ENCODE results near the gene UBE2QL1.

UBE2QL1 gene

GRCh38 chr5:6480133-6481051, 31.7 kb downstream of the UBE2QL1 start:
- DNase-seq = no peak

DNA sequence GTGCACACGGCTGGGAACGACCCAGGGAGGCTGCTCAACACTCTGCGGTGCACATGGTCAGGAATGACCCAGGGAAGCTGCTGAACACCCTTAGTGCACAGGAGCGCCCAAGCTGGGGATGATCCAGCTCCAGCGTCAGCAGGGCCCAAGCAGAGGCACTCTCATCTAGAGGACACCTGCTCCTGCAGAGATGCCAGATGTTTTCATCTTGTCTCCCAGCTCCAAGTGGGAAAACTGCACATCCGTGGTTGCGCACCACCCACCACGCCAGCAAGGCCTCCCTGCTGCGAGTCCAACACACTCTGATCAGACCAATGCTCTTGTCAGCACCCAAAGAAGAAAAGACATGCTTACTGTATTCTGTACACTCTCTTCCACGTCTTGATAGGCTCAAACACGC, 34.1 kb downstream of the UBE2QL1 start:
- no peak for DNase-seq

- DNase-seq = no peak
Observed at GRCh38 chr5:6483880-6484382, 35.3 kb downstream of the UBE2QL1 start.

- DNase-seq = no peak
Observed at GRCh38 chr5:6484446-6484845, 35.8 kb downstream of the UBE2QL1 start.

- no peak for DNase-seq
Observed at GRCh38 chr5:6484899-6485298, 36.2 kb downstream of the UBE2QL1 start.

GRCh38 chr5:6485441-6485840, 36.8 kb downstream of the UBE2QL1 start:
- DNase-seq = no peak

GRCh38 chr5:6486074-6486473, 37.4 kb downstream of the UBE2QL1 start:
- no peak for DNase-seq

DNA sequence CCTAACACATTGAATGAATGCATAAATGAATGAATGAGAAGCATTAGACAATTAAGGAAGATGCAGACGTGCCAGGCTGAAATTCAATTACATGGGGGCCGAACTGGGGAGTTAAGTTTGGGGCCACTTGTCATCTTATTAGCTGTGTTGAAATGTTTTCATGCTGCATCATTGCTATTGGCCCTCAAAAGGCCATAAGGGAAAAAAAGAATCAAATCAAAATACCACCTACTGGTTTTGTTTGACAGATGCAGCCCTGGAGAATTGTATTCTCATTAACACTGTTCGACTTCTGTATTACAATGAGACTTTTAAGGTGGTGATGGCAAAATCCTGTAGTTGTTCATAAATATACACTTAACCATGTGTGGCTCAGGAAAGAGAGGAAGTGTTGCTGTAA, 38.4 kb downstream of the UBE2QL1 start:
- peak; percentile 1 for DNase-seq

- DNase-seq = no peak
Observed at GRCh38 chr5:6488021-6488420, 39.4 kb downstream of the UBE2QL1 start.

DNA sequence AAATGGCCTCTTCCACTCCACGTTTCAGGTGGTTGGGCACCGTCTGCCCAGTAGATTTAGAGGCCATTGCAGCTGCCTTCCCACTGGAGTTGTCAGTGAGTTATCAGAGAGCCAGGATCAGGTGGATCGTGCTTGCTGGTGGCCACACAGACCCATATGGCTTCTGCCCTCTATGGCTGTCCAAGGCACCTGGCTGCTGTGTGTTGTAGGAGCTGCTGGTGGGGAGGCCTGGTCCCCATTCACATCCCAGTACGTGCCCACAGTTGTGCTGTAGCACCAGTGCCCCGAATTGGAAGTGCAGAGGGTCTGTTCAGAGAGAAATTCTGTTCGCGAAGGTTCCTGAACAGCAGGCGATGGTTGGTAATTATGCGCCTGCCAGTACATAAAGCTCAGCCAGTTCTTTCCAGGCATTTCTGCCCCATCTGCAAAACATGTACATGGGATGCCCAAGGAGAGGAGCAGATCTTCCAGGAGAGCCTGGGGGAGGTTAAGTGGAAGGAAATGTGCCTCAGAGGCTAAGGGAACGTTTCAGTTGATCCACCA, 41.1 kb downstream of the UBE2QL1 start:
- no peak for DNase-seq

DNA sequence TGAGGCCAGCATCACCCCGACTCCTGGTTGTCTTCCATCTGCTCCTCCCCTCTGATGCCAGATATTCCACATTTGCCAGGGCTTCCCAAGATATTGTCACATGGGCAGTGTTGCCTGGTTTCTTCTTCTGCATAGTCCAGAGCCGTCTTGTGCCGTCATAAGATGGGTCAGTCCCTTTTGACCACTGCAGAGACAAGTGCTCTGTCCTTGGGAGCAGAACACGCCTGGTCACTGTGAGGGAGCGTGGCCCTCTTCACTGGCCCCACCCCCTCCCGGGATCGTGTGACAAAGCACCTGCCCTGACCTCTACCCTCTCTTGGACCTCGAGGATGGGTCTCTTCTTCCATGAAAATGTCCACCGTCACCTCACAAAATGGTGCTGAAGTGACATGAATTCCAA, 41.6 kb downstream of the UBE2QL1 start:
- no peak for DNase-seq

- no peak for DNase-seq
Observed at GRCh38 chr5:6490693-6491092, 42.0 kb downstream of the UBE2QL1 start.

- no peak for DNase-seq
Observed at GRCh38 chr5:6491196-6491918, 42.7 kb downstream of the UBE2QL1 start.

DNA sequence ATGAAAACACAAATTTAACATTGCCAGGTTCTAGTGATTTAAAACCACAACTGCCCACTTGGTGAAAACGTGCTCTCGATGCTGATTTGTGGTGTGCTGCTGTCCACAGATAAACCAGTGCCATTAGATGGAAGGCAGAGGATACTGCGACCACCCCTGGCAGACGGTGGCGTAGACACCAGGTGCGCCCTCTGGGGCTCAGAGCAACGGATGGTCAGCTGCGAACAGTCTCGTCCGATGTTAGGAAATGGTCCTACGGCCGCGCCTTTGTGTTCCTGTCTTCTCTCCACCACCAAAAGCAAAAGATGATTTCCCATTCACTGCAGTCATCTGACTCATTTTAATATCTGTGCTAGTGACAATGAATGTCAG, 43.2 kb downstream of the UBE2QL1 start:
- DNase-seq = no peak

GRCh38 chr5:6492934-6493333, 44.3 kb downstream of the UBE2QL1 start:
- DNase-seq = no peak

- DNase-seq = no peak
Observed at GRCh38 chr5:6493681-6494454, 45.2 kb downstream of the UBE2QL1 start.

GRCh38 chr5:6494939-6495338, 46.3 kb downstream of the UBE2QL1 start:
- DNase-seq = no peak

GRCh38 chr5:6495433-6496206, 47.0 kb downstream of the UBE2QL1 start:
- no peak for DNase-seq

DNA sequence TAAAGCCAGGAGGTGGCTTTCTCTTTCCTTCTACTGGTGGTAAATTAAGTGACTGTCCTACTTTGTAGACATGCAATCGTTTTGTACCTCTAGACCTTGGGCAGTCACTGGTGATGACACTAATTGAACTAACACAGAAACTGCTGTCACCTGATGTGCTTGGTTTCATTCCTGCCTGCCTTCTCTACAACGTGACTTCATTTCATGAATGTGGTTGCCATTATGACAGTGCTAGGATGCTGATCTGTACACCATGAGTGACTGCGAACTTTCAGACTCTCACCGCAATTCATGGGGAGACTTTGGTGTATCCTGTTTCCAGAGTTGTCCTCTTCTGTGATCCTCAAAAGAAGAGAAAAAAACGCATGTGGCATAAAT, 47.5 kb downstream of the UBE2QL1 start:
- no peak for DNase-seq

GRCh38 chr5:6496636-6497035, 48.0 kb downstream of the UBE2QL1 start:
- no peak for DNase-seq

DNA sequence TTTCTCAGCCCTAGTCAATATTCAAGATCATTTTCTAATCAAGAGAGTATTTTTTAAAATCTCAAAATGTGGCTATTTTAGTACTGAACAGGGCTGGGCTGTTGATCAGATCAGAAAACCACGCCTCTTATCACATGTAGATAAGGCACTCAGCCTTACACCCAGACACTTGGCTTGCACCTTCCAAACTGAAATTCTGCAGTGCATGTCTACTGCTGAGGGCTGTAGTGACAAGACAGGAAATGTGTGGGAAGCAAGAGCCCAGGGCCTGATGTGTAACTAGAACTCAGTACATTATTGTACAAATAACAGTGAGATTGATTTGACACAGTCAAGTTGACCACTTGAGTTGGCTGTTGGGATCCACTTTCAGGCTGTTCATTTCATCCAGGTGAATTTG, 48.6 kb downstream of the UBE2QL1 start:
- no peak for DNase-seq

DNA sequence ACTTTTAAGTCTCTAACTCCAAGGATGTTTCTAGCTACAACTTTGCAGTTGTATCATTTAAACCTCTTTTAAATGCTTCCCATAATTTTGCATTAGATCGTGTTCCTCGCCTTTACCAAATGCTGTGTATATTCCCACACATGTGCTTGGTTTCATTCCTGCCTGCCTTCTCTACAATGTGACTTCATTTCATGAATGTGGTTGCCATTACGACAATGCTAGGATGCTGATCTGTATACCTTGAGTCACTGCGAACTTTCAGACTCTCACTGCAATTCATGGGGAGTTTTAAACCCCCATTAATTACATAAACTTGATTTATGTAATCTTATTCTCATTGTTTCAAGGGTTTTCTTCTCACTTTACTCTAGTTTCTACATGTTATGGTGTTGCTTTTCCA, 50.3 kb downstream of the UBE2QL1 start:
- DNase-seq = no peak

Data from OCI-M1 (cell line).